B cell (primary cell): ENCODE results near the gene ANKRD62. TPM values are rescaled to one million over a fixed set of nuclear protein-coding genes. Genes with fewer than 3 reads are reported as not detected.

Experiments
- ATAC-seq: fragments of 200-7000 bp; cut with Tn5 transposase; one replicate; pipeline ENCODE4 v1.10.0; 2021; ENCODE audit warnings: low read depth, mild to moderate bottlenecking, moderate number of reproducible peaks, moderate library complexity
- CTCF ChIA-PET: fragments of 350-600 bp; sonication (Branson Sonifier 250); formaldehyde crosslinking; loops from one replicate; lab custom pipeline; 2021; ENCODE audit warnings: antibody characterized with exemption, inconsistent platforms; lab: Charles Lee
- POLR2A ChIA-PET: fragments of 350-600 bp; sonication (Branson Sonifier 250); formaldehyde crosslinking; loops from one replicate; lab custom pipeline; 2021; ENCODE audit warnings: antibody characterized with exemption; lab: Charles Lee
- DNase-seq: peaks from one replicate; pipeline ENCODE4 v3.0.0; 2013
- H2AFZ ChIP-seq: 2 replicates; pipeline ENCODE4 v1.6.1; 2012; ENCODE audit warnings: mild to moderate bottlenecking, low read depth, low read length; ENCODE audit not compliant: insufficient read depth, poor library complexity, severe bottlenecking
- H3K27ac ChIP-seq, 2 donors: 1 replicate in 1 of 2; 2 replicates in 1 of 2; pipeline ENCODE4 v1.5.1; 2012 to 2013; ENCODE audit warnings: low read length in 2 of 2, mild to moderate bottlenecking in 2 of 2, moderate library complexity in 1 of 2
- H3K27me3 ChIP-seq, 4 experiments: fragments of 200-600 bp in 1 of 4; sonication (generic) in 1 of 4; replicated peaks in 1 of 4; 1 replicate in 2 of 4; 2 replicates in 2 of 4; pipeline versions ENCODE4 v1.6.1 to v1.7.0; 2013 to 2016; ENCODE audit warnings: low read length in 3 of 4, mild to moderate bottlenecking in 2 of 4, mixed read lengths in 1 of 4, moderate library complexity in 1 of 4; ENCODE audit not compliant: insufficient read depth in 4 of 4, control insufficient read depth in 3 of 4; ENCODE audit errors: control extremely low read depth in 1 of 4
- H3K36me3 ChIP-seq, 2 experiments: replicated peaks in 1 of 2; 1 replicate in 1 of 2; 2 replicates in 1 of 2; pipeline versions ENCODE4 v1.6.1 to v1.7.1; 2013; ENCODE audit warnings: low read length in 1 of 2; ENCODE audit not compliant: insufficient read depth in 2 of 2, control insufficient read depth in 1 of 2; ENCODE audit errors: control extremely low read depth in 1 of 2, extremely low read depth in 1 of 2
- H3K4me1 ChIP-seq, 2 donors: fragments of 200-600 bp in 1 of 2; sonication (generic) in 1 of 2; 1 replicate in 1 of 2; 2 replicates in 1 of 2; pipeline versions ENCODE4 v1.5.1 to v1.6.1; 2013 to 2017; ENCODE audit warnings: low read length in 2 of 2; ENCODE audit not compliant: control insufficient read depth in 2 of 2, insufficient read depth in 2 of 2
- H3K4me2 ChIP-seq: replicated peaks from 2 replicates; pipeline ENCODE3; 2012; ENCODE audit warnings: mild to moderate bottlenecking, low read depth, low read length; ENCODE audit not compliant: poor library complexity, severe bottlenecking
- H3K4me3 ChIP-seq, 5 experiments: fragments of 200-600 bp in 1 of 5; sonication (generic) in 1 of 5; 1 replicate in 3 of 5; 2 replicates in 2 of 5; pipeline versions ENCODE4 v1.5.1 to v1.7.0; 2011 to 2016; ENCODE audit warnings: low read length in 4 of 5, mild to moderate bottlenecking in 4 of 5, low read depth in 2 of 5, control low read depth in 1 of 5, moderate library complexity in 1 of 5; ENCODE audit not compliant: insufficient read depth in 1 of 5; ENCODE audit errors: control extremely low read depth in 1 of 5, extremely low read depth in 1 of 5
- H3K79me2 ChIP-seq: fragments of 200-600 bp; sonication (generic); one replicate; pipeline ENCODE4 v1.6.0; 2016; ENCODE audit warnings: low read length; ENCODE audit not compliant: control insufficient read depth, insufficient read depth
- H3K9ac ChIP-seq: fragments of 200-600 bp; sonication (generic); 2 replicates; pipeline ENCODE4 v1.6.1; 2017; ENCODE audit warnings: mild to moderate bottlenecking, low read length, moderate library complexity
- H3K9me3 ChIP-seq, 3 donors: one replicate each; pipeline versions ENCODE4 v1.6.1 to v1.7.1; 2013; ENCODE audit warnings: low read length in 2 of 3; ENCODE audit not compliant: control insufficient read depth in 2 of 3, insufficient read depth in 1 of 3; ENCODE audit errors: control extremely low read depth in 1 of 3
- H4K20me1 ChIP-seq: 2 replicates; pipeline ENCODE4 v1.6.0; 2012; ENCODE audit warnings: mild to moderate bottlenecking, low read length; ENCODE audit not compliant: insufficient read depth, control insufficient read depth, poor library complexity, severe bottlenecking
- H3K27ac Mint-ChIP-seq: one replicate; pipeline ENCODE4 v1.8.0; 2021; ENCODE audit warnings: mixed read lengths
- H3K27me3 Mint-ChIP-seq: one replicate; pipeline ENCODE4 v1.8.0; 2021; ENCODE audit warnings: mixed read lengths
- H3K4me1 Mint-ChIP-seq: one replicate; pipeline ENCODE4 v1.8.0; 2021; ENCODE audit warnings: mixed read lengths
- H3K4me3 Mint-ChIP-seq: one replicate; pipeline ENCODE4 v1.8.0; 2021; ENCODE audit warnings: mixed read lengths
- H3K9me3 Mint-ChIP-seq: one replicate; pipeline ENCODE4 v1.8.0; 2022; ENCODE audit warnings: mixed read lengths; ENCODE audit not compliant: insufficient read depth
- EZH2 ChIP-seq: IDR thresholded peaks from 2 replicates; pipeline ENCODE4 v1.6.1; 2012; ENCODE audit warnings: borderline replicate concordance, low read depth, mild to moderate bottlenecking, moderate library complexity, low read length; ENCODE audit not compliant: insufficient read depth, poor library complexity, severe bottlenecking
- WGBS: methylation state at CpG from one replicate; pipeline ENCODE4 v1.1.5; 2013; ENCODE audit warnings: missing lambda C conversion rate; ENCODE audit not compliant: insufficient coverage; 5-methylcytosine and 5-hydroxymethylcytosine counted together
- intact Hi-C: fragments of 100-400 bp; cut with micrococcal nuclease; formaldehyde crosslinking; loops from one replicate; pipeline ENCODE4 v1.10.0; 2022
- polyA plus RNA-seq: library from polyadenylated mRNA; depleted of rRNA; stranded (reverse); fragments of >200 nt; gene quantifications from 2 replicates; pipeline ENCODE4 v1.2.3, GENCODE V29; 2012
- total RNA-seq, 2 donors: library from RNA; stranded (reverse); fragments of 120-200 nt in 1 of 2; gene quantifications; 1 replicate in 1 of 2; 2 replicates in 1 of 2; pipeline versions ENCODE4 v1.2.3 to v1.2.4, GENCODE V29; 2013 to 2022
- TF ChIP-seq, protein P1 (sequence below): fragments of 200-600 bp; IDR thresholded peaks from one replicate; pipeline ENCODE4 v1.8.0; 2022; ENCODE audit warnings: antibody characterized with exemption, mild to moderate bottlenecking

Gene ANKRD62
- total and polyA plus RNA-seq, 2 donors (not counting 1 experiment from before 2014, with no cell fraction given): not detected

- Mint-ChIP-seq H3K4me3 (no peak overlapping the region), H3K27me3 (peaks cover 6% of the 10 kb centered on the region), H3K4me1 (no peaks in the 10 kb centered on the region), H3K27ac (no peak overlapping the region), H3K9me3 (no peaks in the 10 kb centered on the region)
- ATAC-seq: no peak
- TF ChIP-seq, protein P1, sequence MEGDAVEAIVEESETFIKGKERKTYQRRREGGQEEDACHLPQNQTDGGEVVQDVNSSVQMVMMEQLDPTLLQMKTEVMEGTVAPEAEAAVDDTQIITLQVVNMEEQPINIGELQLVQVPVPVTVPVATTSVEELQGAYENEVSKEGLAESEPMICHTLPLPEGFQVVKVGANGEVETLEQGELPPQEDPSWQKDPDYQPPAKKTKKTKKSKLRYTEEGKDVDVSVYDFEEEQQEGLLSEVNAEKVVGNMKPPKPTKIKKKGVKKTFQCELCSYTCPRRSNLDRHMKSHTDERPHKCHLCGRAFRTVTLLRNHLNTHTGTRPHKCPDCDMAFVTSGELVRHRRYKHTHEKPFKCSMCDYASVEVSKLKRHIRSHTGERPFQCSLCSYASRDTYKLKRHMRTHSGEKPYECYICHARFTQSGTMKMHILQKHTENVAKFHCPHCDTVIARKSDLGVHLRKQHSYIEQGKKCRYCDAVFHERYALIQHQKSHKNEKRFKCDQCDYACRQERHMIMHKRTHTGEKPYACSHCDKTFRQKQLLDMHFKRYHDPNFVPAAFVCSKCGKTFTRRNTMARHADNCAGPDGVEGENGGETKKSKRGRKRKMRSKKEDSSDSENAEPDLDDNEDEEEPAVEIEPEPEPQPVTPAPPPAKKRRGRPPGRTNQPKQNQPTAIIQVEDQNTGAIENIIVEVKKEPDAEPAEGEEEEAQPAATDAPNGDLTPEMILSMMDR: no peak
- DNase-seq: no peak
- Histone ChIP-seq H2AFZ (no peak overlapping the region), H3K9me3 (peaks cover 0 to 5% (median 0%) of the 10 kb centered on the region in 3 donors), H3K4me2 (no peak overlapping the region), H3K27me3 (no peaks in the 10 kb centered on the region), H3K4me3 (no peak overlapping the region), H3K9ac (no peak overlapping the region), H3K36me3 (no peaks in the 10 kb centered on the region), H3K4me1 (no peaks in the 10 kb centered on the region), H3K27ac (no peak overlapping the region), H3K79me2 (no peaks in the 10 kb centered on the region), H4K20me1 (no peaks in the 10 kb centered on the region)
- intact Hi-C loops: no loop called here
- 81% methylated on average over 3 of the region's 5 CpGs for WGBS
- CTCF ChIA-PET: no interaction called here
- POLR2A ChIA-PET: no interaction called here
These were observed 4.7 kb downstream of the ANKRD62 start for GRCh38 chr18:12098374-12098773.

DNA sequence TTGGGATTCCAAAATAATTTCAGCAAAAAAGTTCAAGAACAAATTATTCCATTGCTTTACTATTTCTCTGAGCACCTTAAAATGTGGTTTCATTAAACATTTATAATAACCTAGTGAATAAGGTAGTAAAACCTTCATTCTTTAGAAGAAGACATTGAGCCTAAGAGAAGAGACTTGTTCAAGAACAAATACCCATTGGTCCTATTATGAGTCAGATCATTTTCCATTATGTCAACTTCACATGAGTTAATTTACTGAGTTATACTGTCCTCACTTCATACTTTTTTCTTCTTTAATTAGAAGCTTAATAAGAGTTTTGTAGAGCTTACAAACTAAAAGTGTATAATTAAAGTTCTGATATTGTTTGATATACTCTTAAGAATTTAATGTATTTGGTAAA is 5.5 kb downstream of the ANKRD62 start:
- DNase-seq (no peak), ATAC-seq (no peak)
- Histone ChIP-seq H3K79me2 (no peaks in the 10 kb centered on the region), H4K20me1 (no peaks in the 10 kb centered on the region), H3K4me3 (no peak overlapping the region), H3K36me3 (no peaks in the 10 kb centered on the region), H3K27me3 (no peaks in the 10 kb centered on the region), H3K4me1 (no peaks in the 10 kb centered on the region), H3K4me2 (no peak overlapping the region), H3K9me3 (no peaks in the 10 kb centered on the region), H3K27ac (no peak overlapping the region), H3K9ac (no peak overlapping the region), H2AFZ (no peak overlapping the region)
- ChIA-PET CTCF (no interaction called here), POLR2A (no interaction called here)
- Mint-ChIP-seq H3K4me3 (no peak overlapping the region), H3K9me3 (no peaks in the 10 kb centered on the region), H3K27ac (no peak overlapping the region), H3K4me1 (no peaks in the 10 kb centered on the region), H3K27me3 (peaks cover 6% of the 10 kb centered on the region)
- intact Hi-C loops: no loop called here
- TF ChIP-seq, protein P1: no peak
- no peak for TF ChIP-seq EZH2
